ENCODE data around the gene RNF19B. TPM values are rescaled to one million over a fixed set of nuclear protein-coding genes. Genes with fewer than 3 reads are reported as not detected.

RNF19B gene
- total and polyA plus RNA-seq, 2 of the 13 experiments (the other 11 are each of a cell fraction or from before 2014, with no cell fraction given): 15.3 to 22.5 TPM

- Histone ChIP-seq H3K4me2 (ENCODE audit: low read depth, low read length) (no peak overlapping the region), H3K36me3 (replicated peaks in 1 of 2; ENCODE audit: control insufficient read depth in 1 of 2, insufficient read depth in 2 of 2, low read length in 2 of 2) (no peaks in the 10 kb centered on the region), H3K9me3 (ENCODE audit: low read length) (no peaks in the 10 kb centered on the region), H3K27me3 (ENCODE audit: control insufficient read depth in 1 of 2, insufficient read depth in 2 of 2, low read length in 2 of 2) (peaks cover 0 to 27% of the 10 kb centered on the region in 2 experiments; a peak in 3 of 5 replicates), H3K9ac (ENCODE audit: insufficient read depth, low read depth, low read length) (no peak overlapping the region), H3K4me3 (replicated peaks in 1 of 3; ENCODE audit: insufficient read depth in 1 of 3, low read depth in 2 of 3, low read length in 3 of 3) (no peak overlapping the region), H3K4me1 (ENCODE audit: insufficient read depth, low read length) (peaks cover 21% of the 10 kb centered on the region), H3K27ac (ENCODE audit: extremely low read length, insufficient read depth, low read length) (no peak overlapping the region), H4K20me1 (ENCODE audit: insufficient read depth, low read length) (no peaks in the 10 kb centered on the region), H2AFZ (ENCODE audit: low read length) (no peak overlapping the region), H3K79me2 (ENCODE audit: insufficient read depth, low read length) (no peaks in the 10 kb centered on the region)
- 79% methylated on average over 6 of the region's 6 CpGs for WGBS (ENCODE audit: low lambda C conversion rate)
- BruUV-seq (replicated peaks): no TSS peak
- POLR2A ChIA-PET: no interaction called here
- no peak for ATAC-seq
- intact Hi-C loops (cut with micrococcal nuclease; ENCODE audit: unreplicated experiment): no loop called here
- CTCF ChIA-PET (ENCODE audit: low intra/inter-chr PET ratio, low total read pairs): no interaction called here
- no peak for FAIRE-seq
- in situ Hi-C loops (cut with HindIII; ENCODE audit: extremely low pct_ligation_motif_present, low pct_unique_long_range_greater_than_20kb): loop anchor here (5.0 kb wide), 1 partner anchor 81 kb away; no protein-coding TSS in a partner anchor
- DNase-seq (ENCODE audit: low spot score): no peak
- TF ChIP-seq POLR2A (IDR thresholded peaks at IDR 0.05; ENCODE audit: insufficient read depth in 1 of 2, low read depth in 2 of 2, low read length in 2 of 2) (no peak), KLF11 (CRISPR knock-in tag; IDR thresholded peaks at IDR 0.05) (no peak), SUZ12 (IDR thresholded peaks at IDR 0.05; ENCODE audit: low read depth, low read length) (no peak), ZNF292 (CRISPR knock-in tag; IDR thresholded peaks at IDR 0.05; ENCODE audit: borderline replicate concordance, low read depth) (no peak), ZNF253 (CRISPR knock-in tag; IDR thresholded peaks at IDR 0.05; ENCODE audit: borderline replicate concordance) (no peak), PHF5A (CRISPR knock-in tag; IDR thresholded peaks at IDR 0.05; ENCODE audit: low read depth, unreplicated experiment) (no peak), ZNF576 (CRISPR knock-in tag; IDR thresholded peaks at IDR 0.05) (no peak), ZNF672 (CRISPR knock-in tag; IDR thresholded peaks at IDR 0.05) (no peak), ZNF468 (CRISPR knock-in tag; IDR thresholded peaks at IDR 0.05) (no peak), ZFP62 (CRISPR knock-in tag; IDR thresholded peaks at IDR 0.05) (no peak), PAXIP1 (CRISPR knock-in tag; conservative IDR thresholded peaks at IDR 0.05) (no peak), ELF3 (CRISPR knock-in tag; IDR thresholded peaks at IDR 0.05) (no peak), ZSCAN5A (CRISPR knock-in tag; IDR thresholded peaks at IDR 0.05; ENCODE audit: borderline replicate concordance) (no peak), THYN1 (CRISPR knock-in tag; IDR thresholded peaks at IDR 0.05; ENCODE audit: borderline replicate concordance, low read depth) (no peak), ZFP36 (IDR thresholded peaks at IDR 0.05; ENCODE audit: borderline replicate concordance, low read depth, low read length, partially characterized antibody) (no peak)
- TF ChIP-seq, protein P1, sequence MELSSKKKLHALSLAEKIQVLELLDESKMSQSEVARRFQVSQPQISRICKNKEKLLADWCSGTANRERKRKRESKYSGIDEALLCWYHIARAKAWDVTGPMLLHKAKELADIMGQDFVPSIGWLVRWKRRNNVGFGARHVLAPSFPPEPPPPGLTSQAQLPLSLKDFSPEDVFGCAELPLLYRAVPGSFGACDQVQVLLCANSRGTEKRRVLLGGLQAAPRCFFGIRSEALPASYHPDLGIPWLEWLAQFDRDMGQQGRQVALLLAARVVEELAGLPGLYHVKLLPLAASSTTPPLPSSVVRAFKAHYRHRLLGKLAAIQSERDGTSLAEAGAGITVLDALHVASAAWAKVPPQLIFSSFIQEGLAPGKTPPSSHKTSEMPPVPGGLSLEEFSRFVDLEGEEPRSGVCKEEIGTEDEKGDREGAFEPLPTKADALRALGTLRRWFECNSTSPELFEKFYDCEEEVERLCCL (CRISPR knock-in tag; IDR thresholded peaks at IDR 0.05; ENCODE audit: borderline replicate concordance): no peak
- TF ChIP-seq, protein P2, sequence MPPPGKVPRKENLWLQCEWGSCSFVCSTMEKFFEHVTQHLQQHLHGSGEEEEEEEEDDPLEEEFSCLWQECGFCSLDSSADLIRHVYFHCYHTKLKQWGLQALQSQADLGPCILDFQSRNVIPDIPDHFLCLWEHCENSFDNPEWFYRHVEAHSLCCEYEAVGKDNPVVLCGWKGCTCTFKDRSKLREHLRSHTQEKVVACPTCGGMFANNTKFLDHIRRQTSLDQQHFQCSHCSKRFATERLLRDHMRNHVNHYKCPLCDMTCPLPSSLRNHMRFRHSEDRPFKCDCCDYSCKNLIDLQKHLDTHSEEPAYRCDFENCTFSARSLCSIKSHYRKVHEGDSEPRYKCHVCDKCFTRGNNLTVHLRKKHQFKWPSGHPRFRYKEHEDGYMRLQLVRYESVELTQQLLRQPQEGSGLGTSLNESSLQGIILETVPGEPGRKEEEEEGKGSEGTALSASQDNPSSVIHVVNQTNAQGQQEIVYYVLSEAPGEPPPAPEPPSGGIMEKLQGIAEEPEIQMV (CRISPR knock-in tag; IDR thresholded peaks at IDR 0.05; ENCODE audit: low read depth): no peak
Measured at GRCh38 chr1:32926562-32926961, 38.0 kb downstream of the RNF19B start.
